Measurements from ENCODE around the gene IPMK.

Gene IPMK

DNA sequence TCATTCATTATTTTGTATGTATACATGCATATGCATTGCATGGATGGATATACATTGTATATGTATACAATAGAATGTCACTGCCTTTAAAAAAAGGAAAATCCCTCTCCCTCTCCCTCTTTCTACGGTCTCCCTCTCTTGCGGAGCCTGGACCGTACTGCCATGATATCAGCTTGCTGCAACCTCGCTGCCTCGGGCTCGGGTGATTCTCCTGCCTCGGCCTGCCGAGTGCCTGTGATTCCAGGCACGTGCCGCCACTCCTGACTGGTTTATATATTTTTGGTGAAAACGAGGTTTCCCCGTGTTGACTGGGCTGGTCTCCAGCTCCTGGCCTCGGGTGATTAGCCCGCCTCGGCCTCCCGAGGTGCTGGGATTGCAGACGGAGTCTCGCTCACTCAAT is 24.4 kb downstream of the IPMK start:
- H3K27me3 ChIP-seq (ENCODE audit: insufficient read depth, low read length, poor library complexity): no peaks in the 10 kb centered on the region
- H3K9ac ChIP-seq (ENCODE audit: low read depth, low read length): no peak overlapping the region
- no peak for ATAC-seq (ENCODE audit: insufficient read depth, low read depth)
- H3K27ac ChIP-seq (ENCODE audit: low read length): no peak overlapping the region
- no peak for TF ChIP-seq EZH2 (IDR thresholded peaks at IDR 0.05; ENCODE audit: borderline replicate concordance, low read depth, low read length, severe bottlenecking)
- no peak for TF ChIP-seq CTCF (IDR thresholded peaks at IDR 0.05; ENCODE audit: borderline replicate concordance, extremely low read depth, low read length, poor library complexity, severe bottlenecking)
- H3K9me3 ChIP-seq (ENCODE audit: insufficient read depth, low read length, severe bottlenecking): peaks cover 3% of the 10 kb centered on the region
- no peak overlapping the region for H3K4me2 ChIP-seq (ENCODE audit: insufficient read depth, low read length)
- no peak for DNase-seq
- H4K20me1 ChIP-seq (ENCODE audit: insufficient read depth, low read length): peaks cover 5% of the 10 kb centered on the region; the same call in 1 of the 2 replicates
- no peaks in the 10 kb centered on the region; the same call in 1 of the 2 replicates for H3K4me1 ChIP-seq (ENCODE audit: insufficient read depth, low read length)
- no peak overlapping the region for H2AFZ ChIP-seq (ENCODE audit: low read depth, low read length)
- H3K4me3 ChIP-seq (ENCODE audit: low read depth in 1 of 2, low read length in 2 of 2): no peak overlapping the region
- no peaks in the 10 kb centered on the region for H3K36me3 ChIP-seq (ENCODE audit: insufficient read depth, low read length)
- H3K79me2 ChIP-seq (ENCODE audit: insufficient read depth, low read length): peaks cover 55% of the 10 kb centered on the region

GRCh38 chr10:58241346-58241745 is 26.3 kb downstream of the IPMK start:
- Histone ChIP-seq H3K4me3 (ENCODE audit: low read depth in 1 of 2, low read length in 2 of 2) (no peak overlapping the region), H3K79me2 (ENCODE audit: insufficient read depth, low read length) (peaks cover 55% of the 10 kb centered on the region), H3K4me2 (ENCODE audit: insufficient read depth, low read length) (no peak overlapping the region), H3K36me3 (ENCODE audit: insufficient read depth, low read length) (peaks cover 14% of the 10 kb centered on the region), H3K27ac (ENCODE audit: low read length) (no peak overlapping the region), H3K27me3 (ENCODE audit: insufficient read depth, low read length, poor library complexity) (no peaks in the 10 kb centered on the region), H4K20me1 (ENCODE audit: insufficient read depth, low read length) (peaks cover 5% of the 10 kb centered on the region; the same call in 1 of the 2 replicates), H2AFZ (ENCODE audit: low read depth, low read length) (no peak overlapping the region), H3K9me3 (ENCODE audit: insufficient read depth, low read length, severe bottlenecking) (peaks cover 3% of the 10 kb centered on the region), H3K4me1 (ENCODE audit: insufficient read depth, low read length) (no peaks in the 10 kb centered on the region; the same call in 1 of the 2 replicates), H3K9ac (ENCODE audit: low read depth, low read length) (no peak overlapping the region)
- DNase-seq (no peak), ATAC-seq (ENCODE audit: insufficient read depth, low read depth) (no peak)
- TF ChIP-seq CTCF (IDR thresholded peaks at IDR 0.05; ENCODE audit: borderline replicate concordance, extremely low read depth, low read length, poor library complexity, severe bottlenecking) (no peak), EZH2 (IDR thresholded peaks at IDR 0.05; ENCODE audit: borderline replicate concordance, low read depth, low read length, severe bottlenecking) (no peak)

DNA sequence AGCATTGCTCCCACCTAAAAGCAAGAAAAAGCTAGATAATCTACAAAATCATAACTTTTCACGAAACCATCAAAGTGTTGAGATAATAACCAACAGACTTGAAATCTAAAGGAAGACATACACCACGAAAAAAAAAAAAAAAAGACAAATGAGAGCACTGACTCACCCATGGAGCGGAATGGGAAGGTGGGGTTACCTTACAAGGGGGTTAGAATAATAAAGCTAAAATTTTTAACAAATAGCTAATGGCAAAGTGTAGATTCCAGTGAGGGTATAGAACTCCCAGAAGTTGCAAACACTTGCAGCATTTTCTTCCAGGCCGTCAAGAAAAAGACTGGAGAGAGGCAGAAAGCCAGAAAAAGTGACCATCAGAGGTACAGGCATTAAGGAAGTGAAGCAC is 27.2 kb downstream of the IPMK start:
- Histone ChIP-seq H3K27me3 (ENCODE audit: insufficient read depth, low read length, poor library complexity) (no peaks in the 10 kb centered on the region), H3K4me2 (ENCODE audit: insufficient read depth, low read length) (no peak overlapping the region), H2AFZ (ENCODE audit: low read depth, low read length) (no peak overlapping the region), H3K4me1 (ENCODE audit: insufficient read depth, low read length) (no peaks in the 10 kb centered on the region; the same call in 1 of the 2 replicates), H4K20me1 (ENCODE audit: insufficient read depth, low read length) (peaks cover 5% of the 10 kb centered on the region; the same call in 1 of the 2 replicates), H3K27ac (ENCODE audit: low read length) (no peak overlapping the region), H3K9me3 (ENCODE audit: insufficient read depth, low read length, severe bottlenecking) (peaks cover 3% of the 10 kb centered on the region), H3K9ac (ENCODE audit: low read depth, low read length) (no peak overlapping the region), H3K36me3 (ENCODE audit: insufficient read depth, low read length) (peaks cover 20% of the 10 kb centered on the region), H3K4me3 (ENCODE audit: low read depth in 1 of 2, low read length in 2 of 2) (no peak overlapping the region), H3K79me2 (ENCODE audit: insufficient read depth, low read length) (peaks cover 55% of the 10 kb centered on the region)
- no peak for ATAC-seq (ENCODE audit: insufficient read depth, low read depth)
- TF ChIP-seq CTCF (IDR thresholded peaks at IDR 0.05; ENCODE audit: borderline replicate concordance, extremely low read depth, low read length, poor library complexity, severe bottlenecking) (no peak), EZH2 (IDR thresholded peaks at IDR 0.05; ENCODE audit: borderline replicate concordance, low read depth, low read length, severe bottlenecking) (no peak)
- DNase-seq: no peak

Data from DND-41 (cell line).